Measurements from ENCODE around the gene CDKN1C. TPM values are rescaled to one million over a fixed set of nuclear protein-coding genes. Genes with fewer than 3 reads are reported as not detected.
A peak's percentile ranks its signal among the peaks of the same experiment; 100 is the strongest.

The CDKN1C gene
- total and polyA plus RNA-seq, 4 donors = 37.3 to 107 (median 58.6) TPM

DNA sequence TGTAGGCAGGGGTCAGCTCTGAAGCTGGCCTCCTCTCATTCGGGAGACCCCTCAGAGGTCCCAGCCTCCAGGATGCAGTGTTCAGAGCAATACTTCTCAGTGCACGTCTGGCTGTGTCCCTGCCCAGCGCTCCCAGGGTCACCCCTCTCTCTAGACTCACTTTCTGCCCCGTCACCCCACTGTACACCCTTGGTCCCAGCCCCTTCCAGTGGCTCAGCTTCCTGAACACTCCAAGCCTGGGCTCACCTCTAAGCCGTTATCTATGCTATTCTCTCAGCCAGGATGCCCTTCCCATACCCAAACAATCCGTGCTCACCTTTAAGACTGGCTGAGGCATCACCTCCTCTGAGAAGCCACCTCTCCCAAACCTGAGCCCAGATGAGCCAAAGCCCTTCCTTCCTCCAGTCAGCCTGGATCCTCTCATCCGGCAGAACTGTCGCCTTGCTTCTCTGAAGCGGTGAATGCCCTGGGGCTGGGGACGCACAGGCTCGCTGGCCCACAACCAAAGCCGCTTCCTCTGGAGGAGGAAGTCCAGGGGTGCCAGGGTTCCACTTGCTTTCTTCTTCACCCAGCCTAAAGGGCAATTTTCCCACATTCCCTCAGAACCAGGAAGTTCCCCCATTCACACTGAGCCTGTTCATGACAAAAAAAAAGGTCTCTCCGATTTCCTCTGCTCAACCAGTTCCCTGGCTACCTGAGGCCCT is 13.7 kb upstream of the CDKN1C start:
- Histone ChIP-seq H3K4me1 (ENCODE audit: control insufficient read depth, insufficient read depth, low read length) (peaks cover 23% of the 10 kb centered on the region), H3K36me3 (ENCODE audit: control insufficient read depth, insufficient read depth, low read length) (no peaks in the 10 kb centered on the region), H3K27me3 (ENCODE audit: control insufficient read depth, insufficient read depth, low read length) (peaks cover 14% of the 10 kb centered on the region), H3K9me3 (ENCODE audit: control insufficient read depth, insufficient read depth, low read length) (no peaks in the 10 kb centered on the region), H3K27ac (ENCODE audit: low read depth, low read length) (no peak overlapping the region), H3K4me3 (ENCODE audit: low read depth, low read length) (no peak overlapping the region)
- no peak for DNase-seq (ENCODE audit: low read depth in 4 of 6, low spot score in 6 of 6)
- WGBS (ENCODE audit: insufficient coverage) = 80% methylated on average over 13 of the region's 13 CpGs

DNA sequence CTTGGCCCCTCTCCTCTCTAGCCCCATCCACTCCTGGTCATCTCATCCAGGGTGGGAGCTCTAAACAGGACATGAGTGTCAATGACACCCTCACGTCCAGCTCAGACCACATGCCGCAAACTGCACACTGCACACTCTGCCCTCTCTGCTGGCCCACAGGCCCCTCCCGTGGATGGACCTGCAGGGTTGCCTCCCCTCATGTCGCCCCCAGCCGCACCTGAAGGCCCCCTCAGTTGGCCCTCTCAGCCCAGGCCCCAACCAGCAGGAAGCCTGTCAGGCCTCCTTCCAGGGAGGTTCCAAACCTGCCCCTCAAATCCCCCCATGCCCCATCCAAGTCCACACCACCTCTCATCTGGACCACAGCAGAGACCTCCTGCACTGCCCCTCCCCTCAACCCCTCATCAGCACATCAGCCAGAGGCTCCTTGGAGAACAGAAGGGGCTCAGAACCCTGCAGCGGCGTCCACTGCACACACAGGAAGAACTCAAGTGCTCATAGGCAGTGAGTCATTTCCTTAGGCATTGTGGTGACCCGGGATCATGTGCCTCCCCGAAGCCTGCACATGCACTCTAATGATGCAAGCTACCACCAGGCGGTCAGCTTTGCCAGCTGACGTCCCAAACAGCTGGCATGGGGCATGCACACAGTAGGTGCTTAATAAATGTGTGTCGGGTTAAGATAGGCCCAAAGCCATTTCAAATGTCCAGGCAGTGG is 12.9 kb upstream of the CDKN1C start:
- Histone ChIP-seq H3K9me3 (ENCODE audit: control insufficient read depth, insufficient read depth, low read length) (no peaks in the 10 kb centered on the region), H3K27me3 (ENCODE audit: control insufficient read depth, insufficient read depth, low read length) (peaks cover 12% of the 10 kb centered on the region), H3K4me3 (ENCODE audit: low read depth, low read length) (no peak overlapping the region), H3K27ac (ENCODE audit: low read depth, low read length) (no peak overlapping the region), H3K36me3 (ENCODE audit: control insufficient read depth, insufficient read depth, low read length) (no peaks in the 10 kb centered on the region), H3K4me1 (ENCODE audit: control insufficient read depth, insufficient read depth, low read length) (peaks cover 23% of the 10 kb centered on the region)
- no peak for DNase-seq (ENCODE audit: low read depth in 4 of 6, low spot score in 6 of 6)
- WGBS (ENCODE audit: insufficient coverage) = 67% methylated on average over 12 of the region's 12 CpGs

DNA sequence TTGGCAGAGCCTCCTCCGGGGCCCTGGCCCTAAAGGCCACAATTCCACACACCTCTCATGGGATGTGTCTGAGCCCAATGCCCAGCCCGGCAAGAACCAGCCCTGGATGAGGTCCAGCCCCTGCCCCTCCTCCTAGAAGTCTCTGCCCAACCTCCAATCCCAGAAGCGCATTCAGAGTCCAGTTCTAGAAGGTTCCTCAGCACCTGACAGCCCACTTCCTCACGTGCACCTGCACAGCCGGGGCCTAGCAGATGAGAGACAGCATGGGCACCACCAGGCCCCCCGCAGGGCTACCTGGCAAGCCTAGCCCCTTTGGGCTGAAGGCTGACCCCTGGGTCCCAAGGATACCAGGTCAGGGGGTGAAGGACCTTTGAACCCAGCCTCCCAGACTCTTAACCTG is 11.5 kb upstream of the CDKN1C start:
- H3K27me3 ChIP-seq (ENCODE audit: control insufficient read depth, insufficient read depth, low read length) = no peaks in the 10 kb centered on the region

DNA sequence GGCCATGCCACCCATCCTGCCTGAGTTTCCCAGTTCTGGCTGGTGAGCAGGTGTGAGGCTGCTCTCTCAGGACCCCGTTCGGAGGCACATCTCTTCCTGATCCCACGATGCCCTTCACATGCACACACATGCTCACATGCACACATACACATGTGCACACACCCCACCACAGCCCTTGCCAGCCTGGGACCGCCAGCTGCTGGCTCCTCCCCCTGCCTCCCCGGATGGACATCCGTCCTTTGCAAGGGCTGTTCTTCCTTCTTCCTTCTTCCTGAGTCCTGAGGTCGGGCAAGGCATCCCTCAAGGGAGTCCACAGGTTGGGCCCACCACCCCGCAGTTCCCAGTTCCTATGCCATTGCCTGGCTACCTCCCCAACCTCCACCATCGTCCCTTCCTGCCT is 10.5 kb upstream of the CDKN1C start:
- no peak overlapping the region for H3K27ac ChIP-seq (ENCODE audit: low read depth, low read length)
- WGBS (ENCODE audit: insufficient coverage) = 74% methylated on average over 8 of the region's 9 CpGs
- no peak for DNase-seq (ENCODE audit: low read depth in 4 of 6, low spot score in 6 of 6)
- no peak overlapping the region for H3K4me3 ChIP-seq (ENCODE audit: low read depth, low read length)
- no peaks in the 10 kb centered on the region for H3K9me3 ChIP-seq (ENCODE audit: control insufficient read depth, insufficient read depth, low read length)
- no peaks in the 10 kb centered on the region for H3K27me3 ChIP-seq (ENCODE audit: control insufficient read depth, insufficient read depth, low read length)
- H3K36me3 ChIP-seq (ENCODE audit: control insufficient read depth, insufficient read depth, low read length) = no peaks in the 10 kb centered on the region
- peaks cover 27% of the 10 kb centered on the region for H3K4me1 ChIP-seq (ENCODE audit: control insufficient read depth, insufficient read depth, low read length)

More for the DNA sequence above, 11.5 kb upstream of the CDKN1C start:
- Histone ChIP-seq H3K9me3 (ENCODE audit: control insufficient read depth, insufficient read depth, low read length) (no peaks in the 10 kb centered on the region), H3K4me3 (ENCODE audit: low read depth, low read length) (no peak overlapping the region), H3K36me3 (ENCODE audit: control insufficient read depth, insufficient read depth, low read length) (no peaks in the 10 kb centered on the region), H3K4me1 (ENCODE audit: control insufficient read depth, insufficient read depth, low read length) (peaks cover 26% of the 10 kb centered on the region), H3K27ac (ENCODE audit: low read depth, low read length) (no peak overlapping the region)
- no peak for DNase-seq (ENCODE audit: low read depth in 4 of 6, low spot score in 6 of 6)
- WGBS (ENCODE audit: insufficient coverage) = 92% methylated on average over 6 of the region's 6 CpGs

DNA sequence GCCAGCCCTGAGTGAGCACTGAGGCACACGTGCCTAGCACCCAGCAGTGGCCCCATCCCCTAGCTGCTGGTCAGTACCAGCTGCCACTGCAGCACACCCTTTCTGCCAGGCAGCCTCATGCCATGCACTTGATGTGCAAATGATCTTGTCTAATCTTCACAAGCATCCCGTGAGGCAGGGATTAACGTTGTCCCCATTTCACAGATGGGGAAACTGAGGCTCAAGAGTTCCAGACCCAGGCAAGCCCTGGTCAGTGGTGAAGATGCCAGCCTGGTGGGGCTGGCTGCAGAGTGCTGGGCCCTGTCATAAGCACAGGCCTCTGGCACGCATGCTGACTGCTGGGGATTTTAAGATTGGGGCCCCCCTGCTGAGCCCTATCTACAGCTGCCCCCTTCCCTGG is 8.4 kb upstream of the CDKN1C start:
- no peaks in the 10 kb centered on the region for H3K36me3 ChIP-seq (ENCODE audit: control insufficient read depth, insufficient read depth, low read length)
- no peak overlapping the region for H3K4me3 ChIP-seq (ENCODE audit: low read depth, low read length)
- no peak overlapping the region for H3K27ac ChIP-seq (ENCODE audit: low read depth, low read length)
- no peaks in the 10 kb centered on the region for H3K9me3 ChIP-seq (ENCODE audit: control insufficient read depth, insufficient read depth, low read length)
- DNase-seq (ENCODE audit: low read depth in 4 of 6, low spot score in 6 of 6) = no peak
- 87% methylated on average over 4 of the region's 4 CpGs for WGBS (ENCODE audit: insufficient coverage)
- H3K27me3 ChIP-seq (ENCODE audit: control insufficient read depth, insufficient read depth, low read length) = no peaks in the 10 kb centered on the region
- peaks cover 37% of the 10 kb centered on the region for H3K4me1 ChIP-seq (ENCODE audit: control insufficient read depth, insufficient read depth, low read length)

DNA sequence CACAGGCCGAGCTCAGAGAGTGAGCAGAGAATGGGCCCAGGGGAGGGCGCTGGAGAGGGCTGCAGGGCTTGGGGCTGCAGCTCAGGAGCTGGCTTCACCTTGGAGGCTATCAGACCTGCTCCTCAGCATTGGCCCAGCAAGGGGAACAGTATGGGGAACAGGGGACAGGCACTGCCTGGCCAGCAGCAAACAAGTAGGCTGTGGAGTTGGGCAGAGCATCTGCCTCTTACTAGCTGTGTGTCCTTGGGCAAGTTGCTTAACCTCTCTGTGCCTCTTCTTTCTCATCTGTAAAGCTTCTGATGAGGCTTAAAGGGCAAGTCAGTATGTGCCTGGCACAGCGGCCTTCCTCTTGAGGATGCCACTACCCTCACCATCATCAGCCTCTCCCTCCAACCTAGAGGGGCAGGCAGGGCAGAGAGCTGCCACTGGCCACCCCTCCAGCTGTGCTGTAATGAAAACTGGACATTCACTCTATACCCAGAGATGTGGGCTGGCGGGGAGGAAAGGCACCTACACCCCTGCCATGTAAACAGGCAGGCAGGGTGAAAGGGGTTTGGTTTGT is 7.5 kb upstream of the CDKN1C start:
- Histone ChIP-seq H3K4me3 (ENCODE audit: low read depth, low read length) (peak overlapping the region; percentile 57), H3K4me1 (ENCODE audit: control insufficient read depth, insufficient read depth, low read length) (peaks cover 38% of the 10 kb centered on the region), H3K36me3 (ENCODE audit: control insufficient read depth, insufficient read depth, low read length) (no peaks in the 10 kb centered on the region), H3K27ac (ENCODE audit: low read depth, low read length) (peak overlapping the region; percentile 57), H3K9me3 (ENCODE audit: control insufficient read depth, insufficient read depth, low read length) (no peaks in the 10 kb centered on the region), H3K27me3 (ENCODE audit: control insufficient read depth, insufficient read depth, low read length) (no peaks in the 10 kb centered on the region)
- DNase-seq (ENCODE audit: low read depth in 4 of 6, low spot score in 6 of 6) = no peak
- WGBS (ENCODE audit: insufficient coverage) = 38% methylated on average over 3 of the region's 4 CpGs

DNA sequence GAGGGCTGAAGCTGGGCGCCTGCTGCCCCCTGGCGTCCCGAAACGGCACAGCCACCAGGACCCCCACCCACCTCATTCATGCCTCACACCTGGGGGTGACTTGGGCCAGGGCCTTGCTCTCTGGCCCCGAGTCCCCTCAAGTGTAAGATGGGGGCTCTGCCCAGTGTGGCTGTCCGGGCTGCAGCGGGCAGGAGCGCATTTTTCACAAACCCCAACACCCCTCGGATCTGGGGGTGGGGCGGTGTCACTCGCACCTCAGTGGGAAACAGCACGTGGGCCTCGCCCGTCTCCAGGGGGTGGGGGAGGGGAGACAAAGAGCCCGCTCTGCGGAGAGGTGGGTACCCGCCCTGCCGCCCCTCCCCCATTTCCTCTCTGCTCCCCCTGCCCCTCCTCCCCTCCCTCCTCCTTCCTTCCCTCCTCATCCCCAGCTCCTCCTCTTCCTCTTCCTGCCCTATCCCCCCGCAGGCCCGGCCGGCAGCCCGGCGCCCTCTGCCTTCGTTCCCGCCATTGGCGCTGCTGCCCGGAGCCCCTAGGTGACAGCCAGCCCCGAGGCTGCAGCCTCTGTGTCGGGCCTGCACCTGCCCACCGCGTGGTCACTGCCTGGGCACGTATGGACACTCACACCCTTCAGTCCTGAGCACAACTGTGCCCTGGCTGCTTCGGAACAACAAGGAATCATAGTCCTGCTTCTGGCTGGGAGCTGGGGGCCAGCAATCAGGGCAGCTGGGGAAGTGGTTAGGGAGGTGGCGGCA is 6.8 kb upstream of the CDKN1C start:
- peaks cover 44% of the 10 kb centered on the region for H3K4me1 ChIP-seq (ENCODE audit: control insufficient read depth, insufficient read depth, low read length)
- no peaks in the 10 kb centered on the region for H3K36me3 ChIP-seq (ENCODE audit: control insufficient read depth, insufficient read depth, low read length)
- H3K9me3 ChIP-seq (ENCODE audit: control insufficient read depth, insufficient read depth, low read length) = no peaks in the 10 kb centered on the region
- peak overlapping the region; percentile 57 for H3K4me3 ChIP-seq (ENCODE audit: low read depth, low read length)
- DNase-seq (ENCODE audit: low read depth in 4 of 6, low spot score in 6 of 6) = peak in 2 of 6 donors; percentile 87 to 93
- H3K27me3 ChIP-seq (ENCODE audit: control insufficient read depth, insufficient read depth, low read length) = no peaks in the 10 kb centered on the region
- H3K27ac ChIP-seq (ENCODE audit: low read depth, low read length) = peak overlapping the region; percentile 57
- 3% methylated on average over 21 of the region's 34 CpGs for WGBS (ENCODE audit: insufficient coverage)

DNA sequence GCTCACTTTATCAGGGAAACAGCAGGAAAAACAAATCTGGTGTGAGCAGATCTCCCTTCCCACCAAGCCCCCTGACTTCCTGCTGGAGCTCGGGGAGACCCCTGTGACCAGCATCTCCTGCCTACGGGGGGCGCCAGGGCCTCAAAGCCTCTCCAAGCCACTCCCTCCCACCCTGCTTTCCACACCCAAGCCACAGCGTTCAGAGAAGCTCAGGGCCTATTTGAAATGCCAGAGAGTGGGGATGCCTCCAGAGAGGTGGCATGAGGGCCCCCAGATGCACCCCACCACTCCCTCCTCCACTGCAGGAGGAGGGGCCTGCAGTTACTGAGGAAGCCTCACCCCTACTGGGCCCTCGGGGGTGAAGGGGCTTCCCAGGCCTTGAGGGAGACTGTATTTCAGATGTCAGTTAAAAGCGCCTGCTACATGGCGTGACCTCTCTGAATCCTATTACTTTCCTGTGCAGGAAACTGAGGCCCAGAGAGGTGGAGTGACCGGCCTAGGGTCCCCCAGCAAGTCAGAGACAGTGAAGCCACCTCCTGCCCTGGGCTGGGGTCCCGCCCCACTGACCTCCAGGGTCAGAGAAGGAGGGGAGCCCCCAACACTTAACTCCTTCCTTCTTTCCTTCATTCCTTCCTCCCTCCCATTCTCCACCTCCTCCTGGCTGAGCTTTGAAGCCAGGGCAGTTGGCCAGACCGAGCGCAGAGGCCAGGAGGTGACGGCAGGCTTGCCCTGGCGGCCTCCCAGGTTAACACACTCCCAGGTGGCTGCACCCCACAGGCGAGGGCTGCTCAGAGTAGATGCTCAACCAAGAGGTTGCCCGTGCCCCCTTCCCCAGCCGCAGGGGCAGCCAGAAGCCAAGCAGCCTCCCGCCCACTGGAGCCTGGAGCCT is 6.0 kb upstream of the CDKN1C start:
- Histone ChIP-seq H3K36me3 (ENCODE audit: control insufficient read depth, insufficient read depth, low read length) (no peaks in the 10 kb centered on the region), H3K9me3 (ENCODE audit: control insufficient read depth, insufficient read depth, low read length) (no peaks in the 10 kb centered on the region), H3K4me1 (ENCODE audit: control insufficient read depth, insufficient read depth, low read length) (peaks cover 52% of the 10 kb centered on the region), H3K27ac (ENCODE audit: low read depth, low read length) (no peak overlapping the region), H3K4me3 (ENCODE audit: low read depth, low read length) (peak overlapping the region; percentile 57), H3K27me3 (ENCODE audit: control insufficient read depth, insufficient read depth, low read length) (no peaks in the 10 kb centered on the region)
- WGBS (ENCODE audit: insufficient coverage) = 47% methylated on average over 16 of the region's 17 CpGs
- no peak for DNase-seq (ENCODE audit: low read depth in 4 of 6, low spot score in 6 of 6)

Data from spinal cord (tissue), 10 donors.